Loucy (cell line): ENCODE measurements around the gene DNAH1.

ENCODE experiments used
- H2AFZ ChIP-seq: fragments of 200-600 bp; sonication (generic); 2 replicates; pipeline ENCODE4 v1.6.0; 2016; ENCODE audit warnings: antibody characterized with exemption, mild to moderate bottlenecking, low read length, moderate library complexity
- H3F3A ChIP-seq: fragments of 200-600 bp; 2 replicates; pipeline ENCODE4 v1.6.0; 2016; ENCODE audit warnings: antibody characterized with exemption, low read depth, mild to moderate bottlenecking
- H3K27me3 ChIP-seq: fragments of 200-600 bp; sonication (generic); 2 replicates; pipeline ENCODE4 v1.6.1; 2014; ENCODE audit warnings: low read length, mild to moderate bottlenecking; ENCODE audit not compliant: insufficient read depth, poor library complexity, severe bottlenecking
- H3K36me3 ChIP-seq: fragments of 200-600 bp; sonication (generic); 2 replicates; pipeline ENCODE4 v1.6.1; 2016; ENCODE audit warnings: low read length; ENCODE audit not compliant: insufficient read depth
- H3K4me1 ChIP-seq: fragments of 200-600 bp; sonication (generic); 2 replicates; pipeline ENCODE4 v1.5.1; 2014; ENCODE audit warnings: low read length, mild to moderate bottlenecking; ENCODE audit not compliant: insufficient read depth, poor library complexity, severe bottlenecking
- H3K4me2 ChIP-seq: fragments of 200-600 bp; sonication (generic); 2 replicates; pipeline ENCODE4 v1.6.0; 2014; ENCODE audit warnings: antibody characterized with exemption, low read length, low read depth, mild to moderate bottlenecking; ENCODE audit not compliant: poor library complexity, severe bottlenecking
- H3K4me3 ChIP-seq: fragments of 200-600 bp; sonication (generic); 2 replicates; pipeline ENCODE4 v1.5.1; 2014; ENCODE audit warnings: low read length, mild to moderate bottlenecking, mixed read lengths; ENCODE audit not compliant: poor library complexity, severe bottlenecking
- H3K79me2 ChIP-seq: fragments of 200-600 bp; sonication (generic); 2 replicates; pipeline ENCODE4 v1.6.1; 2014; ENCODE audit warnings: low read length; ENCODE audit not compliant: insufficient read depth
- H3K9ac ChIP-seq: fragments of 200-600 bp; sonication (generic); 2 replicates; pipeline ENCODE4 v1.6.0; 2014; ENCODE audit warnings: mild to moderate bottlenecking, low read depth, low read length, moderate library complexity; ENCODE audit not compliant: poor library complexity, severe bottlenecking
- H3K9me2 ChIP-seq: fragments of 200-600 bp; sonication (generic); replicated peaks from 2 replicates; pipeline ENCODE4 v1.6.1; 2016; ENCODE audit warnings: low read depth, low read length, mixed read lengths
- H3K9me3 ChIP-seq: fragments of 200-600 bp; sonication (generic); 2 replicates; pipeline ENCODE4 v1.6.1; 2014; ENCODE audit warnings: mild to moderate bottlenecking, antibody characterized with exemption, low read length, low read depth; ENCODE audit not compliant: insufficient read depth
- H4K20me1 ChIP-seq: fragments of 200-600 bp; sonication (generic); 2 replicates; pipeline ENCODE4 v1.6.0; 2014; ENCODE audit warnings: antibody characterized with exemption, low read length, mild to moderate bottlenecking; ENCODE audit not compliant: insufficient read depth, poor library complexity, severe bottlenecking
- EZH2phosphoT487 ChIP-seq: fragments of 200-600 bp; IDR thresholded peaks from 2 replicates; pipeline ENCODE4 v1.6.1; 2018; ENCODE audit warnings: antibody characterized with exemption, mild to moderate bottlenecking, moderate library complexity, borderline replicate concordance
- TF ChIP-seq, protein P1 (sequence below): fragments of 200-600 bp; sonication (generic); conservative IDR thresholded peaks from 2 replicates; pipeline ENCODE4 v1.5.1; 2014; ENCODE audit warnings: mild to moderate bottlenecking, antibody characterized with exemption, low read length

The DNAH1 gene

DNA sequence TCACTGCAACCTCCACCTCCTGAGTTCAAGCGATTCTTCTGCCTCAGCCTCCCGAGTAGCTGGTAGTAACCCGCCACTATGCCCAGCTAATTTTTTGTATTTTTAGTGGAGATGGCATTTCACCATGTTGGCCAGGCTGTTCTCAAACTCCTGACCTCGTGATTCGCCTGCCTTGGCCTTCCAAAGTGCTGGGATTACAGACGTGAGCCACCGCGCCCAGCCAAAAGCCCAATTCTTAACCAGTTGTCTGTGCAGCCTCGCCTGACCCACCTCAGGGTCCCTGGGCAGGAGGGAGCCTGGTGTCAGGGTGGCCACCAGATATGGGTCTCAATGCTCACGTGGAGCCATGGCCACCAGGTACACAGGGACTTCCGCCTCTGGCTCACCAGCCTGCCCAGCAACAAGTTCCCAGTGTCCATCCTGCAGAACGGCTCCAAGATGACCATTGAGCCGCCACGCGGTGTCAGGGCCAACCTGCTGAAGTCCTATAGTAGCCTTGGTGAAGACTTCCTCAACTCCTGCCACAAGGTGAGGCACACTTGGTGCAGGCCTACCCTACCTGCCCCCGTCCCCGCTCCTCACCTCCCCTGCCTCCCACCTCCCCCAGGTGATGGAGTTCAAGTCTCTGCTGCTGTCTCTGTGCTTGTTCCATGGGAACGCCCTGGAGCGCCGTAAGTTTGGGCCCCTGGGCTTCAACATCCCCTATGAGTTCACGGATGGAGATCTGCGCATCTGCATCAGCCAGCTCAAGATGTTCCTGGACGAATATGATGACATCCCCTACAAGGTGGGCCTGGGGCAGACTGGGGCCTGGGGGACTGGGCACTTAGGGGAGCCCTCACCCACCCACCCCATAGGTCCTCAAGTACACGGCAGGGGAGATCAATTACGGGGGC, 80.1 kb downstream of the DNAH1 start:
- TF ChIP-seq, protein P1, sequence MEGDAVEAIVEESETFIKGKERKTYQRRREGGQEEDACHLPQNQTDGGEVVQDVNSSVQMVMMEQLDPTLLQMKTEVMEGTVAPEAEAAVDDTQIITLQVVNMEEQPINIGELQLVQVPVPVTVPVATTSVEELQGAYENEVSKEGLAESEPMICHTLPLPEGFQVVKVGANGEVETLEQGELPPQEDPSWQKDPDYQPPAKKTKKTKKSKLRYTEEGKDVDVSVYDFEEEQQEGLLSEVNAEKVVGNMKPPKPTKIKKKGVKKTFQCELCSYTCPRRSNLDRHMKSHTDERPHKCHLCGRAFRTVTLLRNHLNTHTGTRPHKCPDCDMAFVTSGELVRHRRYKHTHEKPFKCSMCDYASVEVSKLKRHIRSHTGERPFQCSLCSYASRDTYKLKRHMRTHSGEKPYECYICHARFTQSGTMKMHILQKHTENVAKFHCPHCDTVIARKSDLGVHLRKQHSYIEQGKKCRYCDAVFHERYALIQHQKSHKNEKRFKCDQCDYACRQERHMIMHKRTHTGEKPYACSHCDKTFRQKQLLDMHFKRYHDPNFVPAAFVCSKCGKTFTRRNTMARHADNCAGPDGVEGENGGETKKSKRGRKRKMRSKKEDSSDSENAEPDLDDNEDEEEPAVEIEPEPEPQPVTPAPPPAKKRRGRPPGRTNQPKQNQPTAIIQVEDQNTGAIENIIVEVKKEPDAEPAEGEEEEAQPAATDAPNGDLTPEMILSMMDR: no peak
- TF ChIP-seq EZH2phosphoT487: no peak
- H2AFZ ChIP-seq: no peak overlapping the region
- H3K4me2 ChIP-seq: no peak overlapping the region
- H3K9ac ChIP-seq: no peak overlapping the region
- peaks cover 10% of the 10 kb centered on the region; the same call in 1 of the 2 replicates for H3K36me3 ChIP-seq
- H3K79me2 ChIP-seq: no peaks in the 10 kb centered on the region
- no peaks in the 10 kb centered on the region for H3K9me2 ChIP-seq
- no peaks in the 10 kb centered on the region for H3K27me3 ChIP-seq
- H4K20me1 ChIP-seq: no peaks in the 10 kb centered on the region
- no peaks in the 10 kb centered on the region for H3F3A ChIP-seq
- no peaks in the 10 kb centered on the region for H3K9me3 ChIP-seq
- H3K4me1 ChIP-seq: no peaks in the 10 kb centered on the region
- H3K4me3 ChIP-seq: no peak overlapping the region

DNA sequence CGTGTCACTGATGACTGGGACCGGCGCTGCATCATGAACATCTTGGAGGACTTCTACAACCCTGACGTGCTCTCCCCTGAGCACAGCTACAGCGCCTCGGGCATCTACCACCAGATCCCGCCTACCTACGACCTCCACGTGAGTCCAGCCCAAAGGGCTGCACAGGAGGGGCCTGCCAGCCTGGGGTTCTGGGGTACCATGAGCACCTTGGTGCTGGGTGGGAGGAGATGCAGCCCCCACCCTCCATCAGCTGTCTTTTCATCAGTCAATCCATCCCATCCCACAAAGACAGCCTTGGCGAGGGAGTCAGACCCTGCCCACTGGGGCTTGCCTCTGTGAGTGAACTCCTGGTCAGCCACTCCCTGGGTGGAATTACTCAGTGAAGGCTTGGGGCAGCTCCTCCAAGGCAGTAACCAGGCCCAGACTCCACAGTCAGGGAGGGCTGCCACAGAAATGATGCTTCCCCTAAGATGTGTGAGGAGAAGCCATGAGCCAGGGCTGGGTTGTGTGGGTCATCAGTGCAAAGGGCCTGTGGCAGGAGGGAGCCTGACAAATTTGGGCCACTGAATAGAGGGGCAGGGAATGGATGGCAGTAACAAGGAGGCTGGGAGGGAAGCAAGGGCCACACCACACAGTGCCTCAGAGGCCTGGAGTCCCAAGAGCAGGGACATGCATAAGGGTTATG, 80.9 kb downstream of the DNAH1 start:
- no peak overlapping the region for H3K4me3 ChIP-seq

DNA sequence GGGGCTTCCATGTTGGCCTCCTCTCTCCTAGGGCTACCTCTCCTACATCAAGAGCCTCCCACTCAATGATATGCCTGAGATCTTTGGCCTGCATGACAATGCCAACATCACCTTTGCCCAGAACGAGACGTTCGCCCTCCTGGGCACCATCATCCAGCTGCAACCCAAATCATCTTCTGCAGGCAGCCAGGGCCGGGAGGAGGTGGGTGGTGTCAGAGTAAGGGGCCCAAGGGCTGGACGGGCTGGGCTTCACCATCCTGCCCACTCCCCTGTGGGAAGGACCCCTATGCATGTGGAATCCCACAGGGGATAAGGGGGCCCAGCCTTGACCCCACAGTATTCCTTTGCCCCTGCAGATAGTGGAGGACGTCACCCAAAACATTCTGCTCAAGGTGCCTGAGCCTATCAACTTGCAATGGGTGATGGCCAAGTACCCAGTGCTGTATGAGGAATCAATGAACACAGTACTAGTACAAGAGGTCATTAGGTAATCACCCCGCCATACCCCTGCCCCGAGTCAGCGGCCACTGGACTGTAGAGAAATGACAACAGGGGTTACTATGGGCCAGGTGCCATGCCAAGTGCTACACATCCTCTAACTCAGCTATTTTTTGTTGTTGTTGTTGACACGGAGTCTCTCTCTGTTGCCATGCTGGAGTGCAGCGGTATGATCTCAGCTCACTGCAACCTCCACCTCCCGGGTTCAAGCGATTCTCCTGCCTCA, 81.7 kb downstream of the DNAH1 start:
- Histone ChIP-seq H3K9me3 (no peaks in the 10 kb centered on the region), H4K20me1 (no peaks in the 10 kb centered on the region), H3K4me2 (no peak overlapping the region), H3K4me3 (no peak overlapping the region), H2AFZ (no peak overlapping the region), H3K36me3 (peaks cover 25% of the 10 kb centered on the region; the same call in 1 of the 2 replicates), H3K9me2 (no peaks in the 10 kb centered on the region), H3K4me1 (no peaks in the 10 kb centered on the region), H3K79me2 (no peaks in the 10 kb centered on the region), H3F3A (no peaks in the 10 kb centered on the region), H3K27me3 (no peaks in the 10 kb centered on the region), H3K9ac (no peak overlapping the region)
- TF ChIP-seq EZH2phosphoT487: no peak
- TF ChIP-seq, protein P1: no peak

More for the DNA sequence above, 80.9 kb downstream of the DNAH1 start:
- H2AFZ ChIP-seq: no peak overlapping the region
- no peak overlapping the region for H3K9ac ChIP-seq
- no peaks in the 10 kb centered on the region for H3K9me2 ChIP-seq
- H3F3A ChIP-seq: no peaks in the 10 kb centered on the region
- H3K27me3 ChIP-seq: no peaks in the 10 kb centered on the region
- H3K4me1 ChIP-seq: no peaks in the 10 kb centered on the region
- peaks cover 18% of the 10 kb centered on the region; the same call in 1 of the 2 replicates for H3K36me3 ChIP-seq
- TF ChIP-seq, protein P1: no peak
- TF ChIP-seq EZH2phosphoT487: no peak
- no peaks in the 10 kb centered on the region for H3K79me2 ChIP-seq
- H4K20me1 ChIP-seq: no peaks in the 10 kb centered on the region
- H3K4me2 ChIP-seq: no peak overlapping the region
- no peaks in the 10 kb centered on the region for H3K9me3 ChIP-seq
